Measurements from ENCODE around the gene BICRAL.
"Not testable (repeated sequence)": the region's sequence is repeated elsewhere in the genome, so short reads cannot be mapped to it uniquely, and the experiment has no call there.

BICRAL gene

GRCh38 chr6:42805297-42805861 is 23.5 kb downstream of the BICRAL start:
- DNase-seq: no peak

DNA sequence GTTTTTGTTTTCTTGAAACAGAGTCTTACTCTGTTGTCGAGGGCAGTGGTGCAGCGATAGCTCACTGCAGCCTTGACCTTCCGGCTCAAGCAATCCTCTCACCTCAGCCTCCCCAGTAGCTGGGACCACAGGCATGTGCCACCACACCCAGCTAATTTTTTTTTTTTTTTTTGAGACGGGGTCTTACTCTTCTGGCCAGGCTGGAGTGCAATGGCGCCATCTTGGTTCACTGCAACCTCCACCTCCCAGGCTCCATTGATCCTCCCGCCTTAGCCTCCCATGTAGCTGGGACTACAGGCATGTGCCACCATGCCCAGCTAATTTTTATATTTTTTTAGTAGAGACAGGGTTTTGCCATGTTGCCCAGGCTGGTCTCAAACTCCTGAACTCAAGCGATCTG is 24.5 kb downstream of the BICRAL start:
- not testable (repeated sequence) for DNase-seq

- no peak for DNase-seq
Measured at GRCh38 chr6:42808492-42809483, 26.9 kb downstream of the BICRAL start.

- DNase-seq: no peak
Measured at GRCh38 chr6:42813074-42813645, 31.3 kb downstream of the BICRAL start.

GRCh38 chr6:42813906-42814444 is 32.1 kb downstream of the BICRAL start:
- DNase-seq: no peak

DNA sequence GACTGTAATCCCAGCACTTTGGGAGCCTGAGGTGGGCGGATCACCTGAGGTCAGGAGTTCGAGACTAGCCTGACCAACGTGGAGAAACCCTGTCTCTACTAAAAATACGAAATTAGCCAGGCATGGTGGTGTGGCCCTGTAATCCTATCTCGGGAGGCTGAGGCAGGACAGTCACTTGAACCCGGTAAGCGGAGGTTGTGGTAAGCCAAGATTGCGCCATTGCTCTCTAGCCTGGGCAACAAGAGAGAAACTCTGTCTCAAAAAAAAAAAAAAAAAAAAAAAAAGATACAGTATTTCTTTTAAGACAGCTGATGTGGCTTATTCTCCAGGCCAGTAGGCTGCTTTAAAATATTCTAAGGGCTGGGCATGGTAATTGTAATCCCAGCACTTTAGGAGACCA is 33.9 kb downstream of the BICRAL start:
- not testable (repeated sequence) for DNase-seq

DNA sequence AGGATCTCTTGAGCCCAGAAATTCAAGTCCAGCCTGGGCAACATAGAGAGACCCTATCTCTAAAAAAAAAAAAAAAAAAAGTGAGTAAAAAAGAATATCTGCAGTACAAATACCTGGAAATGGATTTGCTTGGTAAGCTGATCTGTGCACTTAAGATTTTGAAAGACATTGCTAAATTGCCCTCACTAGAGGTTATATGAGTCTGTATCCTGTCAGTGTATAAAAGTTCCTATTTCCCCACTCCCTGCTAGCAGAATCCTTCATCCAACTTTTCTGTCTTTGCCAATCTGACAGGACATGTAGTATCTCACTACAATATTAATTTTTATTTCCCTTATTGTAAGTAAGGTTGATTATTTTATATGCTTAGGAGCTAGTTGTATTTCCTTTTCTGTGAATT is 36.1 kb downstream of the BICRAL start:
- DNase-seq: no peak

- no peak for DNase-seq
Measured at GRCh38 chr6:42818416-42818815, 36.6 kb downstream of the BICRAL start.

DNA sequence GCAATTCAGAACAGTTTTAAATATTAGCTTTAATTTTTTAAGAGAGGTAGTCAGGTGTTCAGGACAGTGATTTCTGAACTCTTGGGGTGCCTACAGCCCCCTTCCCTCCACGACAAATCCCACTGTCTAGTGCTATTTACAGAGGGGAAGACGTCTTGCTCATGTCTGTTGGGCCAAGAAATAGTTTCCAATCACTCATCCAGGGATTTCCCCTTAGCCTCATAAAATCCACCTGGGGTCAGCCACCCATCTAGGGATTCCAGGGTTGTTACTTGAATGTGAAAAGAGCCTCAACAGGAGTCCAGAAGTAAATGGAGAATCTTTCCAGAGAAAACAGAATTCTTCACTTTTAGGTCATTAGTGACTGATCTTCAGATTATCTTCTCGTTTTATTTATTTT is 37.0 kb downstream of the BICRAL start:
- no peak for DNase-seq

DNA sequence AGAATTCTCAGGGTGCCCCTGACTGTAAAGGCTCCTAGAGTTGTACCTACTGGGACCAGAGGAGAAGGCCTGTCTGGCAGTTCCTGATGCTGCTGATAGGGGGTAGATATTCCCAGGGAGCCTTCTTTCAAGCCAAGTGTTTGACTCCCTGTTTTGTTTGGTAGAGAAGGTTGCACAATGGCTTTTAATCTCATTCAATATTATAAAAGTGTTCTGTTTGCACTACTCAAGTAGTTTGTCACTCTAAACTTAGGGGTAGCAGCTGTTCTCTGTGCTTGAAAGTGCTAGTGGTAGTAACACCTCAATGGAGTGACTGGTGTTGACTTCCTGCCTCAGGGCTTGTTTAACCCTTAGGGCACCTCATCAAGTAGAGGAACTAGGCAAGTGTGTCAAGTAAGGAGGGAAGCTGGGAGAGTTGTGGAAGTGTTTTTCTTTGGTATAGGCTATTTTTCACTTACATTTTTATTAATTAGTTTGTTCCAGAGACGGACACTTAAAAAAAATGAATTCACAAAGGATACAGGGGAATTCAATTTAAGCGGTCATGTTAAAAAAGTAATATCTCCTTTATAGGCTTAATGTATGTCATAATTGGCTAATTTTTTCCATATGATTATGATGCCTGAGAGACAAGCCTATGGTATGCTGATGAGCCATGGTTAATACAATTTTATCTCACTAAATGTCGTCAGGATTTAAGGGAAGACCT is 38.1 kb downstream of the BICRAL start:
- no peak for DNase-seq

DNA sequence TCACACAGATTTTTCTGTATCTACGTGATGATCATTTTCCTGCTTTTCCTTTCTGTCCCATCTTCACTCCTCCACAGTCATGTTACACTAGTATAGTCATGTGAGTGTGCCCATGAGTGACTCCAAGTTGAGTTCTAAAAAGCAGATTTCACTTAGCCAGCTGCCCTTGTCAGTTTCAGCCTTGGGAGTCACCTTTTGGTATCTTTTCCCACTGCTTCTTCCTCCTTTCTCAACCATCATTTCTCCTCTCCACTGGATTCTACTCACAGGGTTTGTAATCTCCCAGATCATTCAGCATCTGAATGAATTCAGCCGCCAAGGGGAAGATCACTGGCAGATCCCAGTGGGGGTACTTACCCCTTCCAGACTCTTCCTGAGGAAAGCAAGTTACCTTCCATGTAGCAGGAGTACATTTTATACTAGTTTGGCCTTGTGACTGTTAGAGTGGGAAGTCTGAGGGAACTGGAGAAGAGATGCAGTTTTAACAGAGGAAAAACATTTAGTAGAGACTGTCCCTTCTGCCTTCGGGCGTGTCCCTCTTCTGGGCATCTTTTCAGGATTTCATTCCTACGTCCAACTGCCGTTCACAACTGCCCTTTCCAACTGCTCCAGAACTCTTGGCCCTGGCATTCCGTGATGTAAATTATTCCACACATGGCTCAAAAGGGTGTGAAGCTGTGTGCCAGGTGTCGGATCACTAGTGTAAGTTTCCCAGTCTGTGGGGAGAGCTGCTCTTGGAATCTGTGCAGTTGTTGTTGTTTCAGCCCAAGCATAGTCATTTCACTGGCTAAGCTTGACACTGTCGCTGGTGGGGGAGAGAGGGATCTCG is 38.9 kb downstream of the BICRAL start:
- DNase-seq: no peak

GRCh38 chr6:42821341-42821668 is 39.5 kb downstream of the BICRAL start:
- DNase-seq: no peak

- no peak for DNase-seq
Measured at GRCh38 chr6:42821846-42822245, 40.0 kb downstream of the BICRAL start.

DNA sequence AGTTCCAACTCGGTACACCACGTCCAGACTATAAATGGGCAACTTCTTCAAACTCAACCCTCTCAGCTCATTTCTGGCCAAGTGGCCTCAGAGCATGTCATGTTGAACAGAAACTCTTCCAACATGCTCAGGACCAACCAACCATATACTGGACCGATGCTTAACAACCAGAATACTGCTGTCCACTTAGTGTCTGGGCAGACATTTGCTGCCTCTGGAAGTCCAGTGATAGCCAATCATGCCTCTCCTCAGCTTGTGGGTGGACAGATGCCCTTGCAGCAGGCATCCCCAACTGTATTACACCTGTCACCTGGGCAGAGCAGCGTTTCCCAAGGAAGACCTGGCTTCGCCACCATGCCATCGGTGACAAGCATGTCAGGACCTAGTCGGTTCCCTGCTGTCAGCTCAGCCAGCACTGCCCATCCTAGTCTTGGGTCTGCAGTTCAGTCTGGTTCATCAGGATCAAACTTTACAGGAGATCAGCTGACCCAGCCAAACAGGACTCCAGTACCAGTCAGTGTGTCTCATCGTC is 47.8 kb downstream of the BICRAL start:
- DNase-seq: no peak

- no peak for DNase-seq
Measured at GRCh38 chr6:42831237-42831636, 49.4 kb downstream of the BICRAL start.

DNA sequence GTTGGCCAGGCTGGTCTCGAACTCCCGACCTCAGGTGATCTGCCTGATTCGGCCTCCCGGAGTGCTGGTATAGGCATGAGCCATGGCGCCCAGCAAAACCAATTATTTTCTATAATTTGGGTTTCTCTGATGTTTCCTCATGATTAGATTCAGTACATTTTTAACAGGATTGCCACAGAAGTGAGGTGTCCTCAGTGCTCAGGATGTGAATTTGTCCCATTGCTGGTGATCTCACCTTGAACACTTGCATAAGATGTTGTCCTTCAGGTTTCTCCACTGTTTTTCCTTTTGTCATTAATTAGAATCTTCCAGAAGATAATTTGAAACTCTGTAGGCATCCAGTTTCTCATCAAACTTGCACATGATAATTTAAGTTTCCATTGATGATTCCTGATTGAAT is 52.2 kb downstream of the BICRAL start:
- no peak for DNase-seq

- DNase-seq: no peak
Measured at GRCh38 chr6:42841844-42842584, 60.2 kb downstream of the BICRAL start.

GRCh38 chr6:42845327-42845694 is 63.5 kb downstream of the BICRAL start:
- DNase-seq: no peak

DNA sequence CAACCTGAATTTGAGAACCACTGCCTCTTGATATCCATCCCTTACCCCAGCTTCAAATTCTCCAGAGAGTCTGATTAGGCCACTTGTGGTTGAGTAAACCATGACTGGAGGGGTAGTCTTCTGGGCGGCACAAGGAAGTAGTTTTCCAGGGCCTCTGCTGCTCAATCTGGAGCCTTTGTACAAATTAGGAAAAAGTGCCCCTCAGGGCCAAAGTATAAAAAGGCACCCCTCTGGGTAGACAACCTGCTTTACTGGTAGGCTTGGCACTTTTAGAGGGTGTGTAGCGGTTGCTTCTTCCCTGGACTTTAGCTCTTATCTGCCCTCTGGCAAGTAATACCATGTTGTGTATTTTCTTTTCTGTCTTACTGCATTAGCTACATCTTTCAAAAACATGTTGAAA is 64.7 kb downstream of the BICRAL start:
- DNase-seq: no peak

GRCh38 chr6:42848700-42849099 is 66.8 kb downstream of the BICRAL start:
- no peak for DNase-seq

DNA sequence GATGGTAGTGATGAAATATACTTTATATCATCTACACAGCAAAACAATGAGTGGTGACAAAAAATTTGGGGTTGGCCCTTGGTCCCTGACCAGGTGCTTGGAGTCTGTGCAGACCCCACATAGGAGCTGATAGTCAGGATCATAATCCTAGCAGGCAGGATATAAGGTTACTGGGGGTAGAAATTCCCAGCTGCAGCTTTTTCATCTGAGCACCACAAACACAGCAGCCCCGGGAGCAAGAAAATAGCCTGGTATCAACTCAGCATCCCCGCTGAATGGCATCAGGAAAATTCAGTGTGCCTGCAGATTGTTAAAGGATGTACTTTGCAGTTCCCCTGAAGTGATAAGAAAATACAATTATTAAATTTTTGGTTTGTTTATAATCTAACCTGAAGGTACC is 69.7 kb downstream of the BICRAL start:
- DNase-seq: no peak

Measured in retina (tissue), 1 donor.